LNCaP clone FGC (cell line): ENCODE data around the gene UBE2A.

Experiments used
- DNase-seq: peaks from one replicate; pipeline ENCODE4 v3.0.0-alpha.2; 2011; ENCODE audit warnings: low read depth
- H3K4me3 ChIP-seq: 2 replicates; pipeline ENCODE4 v1.5.1; 2011; ENCODE audit warnings: mild to moderate bottlenecking, low read depth, low read length, control low read depth
- TF ChIP-seq, protein P1 (sequence below): IDR thresholded peaks from 2 replicates; pipeline ENCODE4 v1.5.1; 2012; ENCODE audit warnings: mild to moderate bottlenecking; ENCODE audit not compliant: control insufficient read depth, insufficient read depth; ENCODE audit errors: extremely low read depth

The UBE2A gene

DNA sequence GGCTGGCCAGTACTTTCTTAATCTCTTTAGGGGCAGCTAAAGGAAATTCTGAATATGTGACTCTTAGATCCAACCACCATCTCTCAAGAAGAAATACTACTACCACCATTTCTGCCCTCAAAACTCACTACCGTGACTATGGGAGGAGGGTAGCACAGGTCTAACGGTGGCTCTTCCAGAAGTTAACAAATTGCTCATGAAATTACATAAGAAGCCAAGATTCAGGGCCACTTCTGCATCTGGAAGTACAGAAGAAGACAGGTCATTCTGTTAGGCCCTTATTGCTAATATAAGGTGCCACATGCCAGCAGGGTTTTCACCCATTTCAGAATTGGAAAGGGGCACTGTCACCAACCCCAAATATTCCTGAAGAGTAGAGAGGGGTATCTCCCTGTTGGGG is 51.5 kb downstream of the UBE2A start:
- DNase-seq: no peak
- no peak overlapping the region for H3K4me3 ChIP-seq
- TF ChIP-seq, protein P1, sequence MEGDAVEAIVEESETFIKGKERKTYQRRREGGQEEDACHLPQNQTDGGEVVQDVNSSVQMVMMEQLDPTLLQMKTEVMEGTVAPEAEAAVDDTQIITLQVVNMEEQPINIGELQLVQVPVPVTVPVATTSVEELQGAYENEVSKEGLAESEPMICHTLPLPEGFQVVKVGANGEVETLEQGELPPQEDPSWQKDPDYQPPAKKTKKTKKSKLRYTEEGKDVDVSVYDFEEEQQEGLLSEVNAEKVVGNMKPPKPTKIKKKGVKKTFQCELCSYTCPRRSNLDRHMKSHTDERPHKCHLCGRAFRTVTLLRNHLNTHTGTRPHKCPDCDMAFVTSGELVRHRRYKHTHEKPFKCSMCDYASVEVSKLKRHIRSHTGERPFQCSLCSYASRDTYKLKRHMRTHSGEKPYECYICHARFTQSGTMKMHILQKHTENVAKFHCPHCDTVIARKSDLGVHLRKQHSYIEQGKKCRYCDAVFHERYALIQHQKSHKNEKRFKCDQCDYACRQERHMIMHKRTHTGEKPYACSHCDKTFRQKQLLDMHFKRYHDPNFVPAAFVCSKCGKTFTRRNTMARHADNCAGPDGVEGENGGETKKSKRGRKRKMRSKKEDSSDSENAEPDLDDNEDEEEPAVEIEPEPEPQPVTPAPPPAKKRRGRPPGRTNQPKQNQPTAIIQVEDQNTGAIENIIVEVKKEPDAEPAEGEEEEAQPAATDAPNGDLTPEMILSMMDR: no peak
